SK-N-SH (cell line): ENCODE measurements around the gene SPRING1. TPM values are rescaled to one million over a fixed set of nuclear protein-coding genes. Genes with fewer than 3 reads are reported as not detected.

Source experiments
- CTCF ChIA-PET: fragments of 300-600, 350-600 bp; formaldehyde crosslinking; extraction: SDS; loops from one replicate; lab custom pipeline; 2021; lab: Yijun Ruan, JAX
- POLR2A ChIA-PET: fragments of 350-600 bp; sonication (Branson Sonifier 250); formaldehyde crosslinking; extraction: SDS; loops from one replicate; lab custom pipeline; 2020; ENCODE audit warnings: antibody characterized with exemption, inconsistent platforms; lab: Yijun Ruan, JAX
- DNase-seq: peaks from one replicate; pipeline ENCODE4 v3.0.0; 2012
- H2AFZ ChIP-seq: fragments of 200-600 bp; sonication (generic); 2 replicates; pipeline ENCODE4 v1.8.1; 2016; ENCODE audit warnings: antibody characterized with exemption, mild to moderate bottlenecking, low read depth
- H3F3A ChIP-seq: fragments of 200-600 bp; sonication (generic); replicated peaks from 2 replicates; pipeline ENCODE3; 2016; ENCODE audit warnings: antibody characterized with exemption, mild to moderate bottlenecking; ENCODE audit not compliant: insufficient read depth
- H3K27ac ChIP-seq, 2 experiments: fragments of 200-500 bp in 1 of 2; fragments of 200-600 bp in 1 of 2; sonication (Bioruptor generic) in 1 of 2; sonication (generic), shearing (Covaris generic) in 1 of 2; 2 replicates each; pipeline versions ENCODE4 v1.5.1 to v1.6.1; 2014 to 2016; ENCODE audit warnings: low read depth in 2 of 2, inconsistent platforms in 1 of 2, low read length in 1 of 2, mild to moderate bottlenecking in 1 of 2, mixed read lengths in 1 of 2
- H3K27me3 ChIP-seq: fragments of 200-600 bp; sonication (generic), shearing (Covaris generic); 2 replicates; pipeline ENCODE4 v1.6.1; 2016; ENCODE audit warnings: mixed run types; ENCODE audit not compliant: insufficient read depth
- H3K36me3 ChIP-seq, 2 experiments: fragments of 200-500 bp in 1 of 2; fragments of 200-600 bp in 1 of 2; sonication (Bioruptor generic) in 1 of 2; sonication (generic) in 1 of 2; replicated peaks in 1 of 2; 2 replicates each; pipeline versions ENCODE3 to v1.5.1; 2014 to 2016; ENCODE audit warnings: low read length in 1 of 2, mild to moderate bottlenecking in 1 of 2; ENCODE audit not compliant: insufficient read depth in 2 of 2, control insufficient read depth in 1 of 2
- H3K4me1 ChIP-seq, 2 experiments: fragments of 200-500 bp in 1 of 2; fragments of 200-600 bp in 1 of 2; sonication (Bioruptor generic) in 1 of 2; sonication (generic), shearing (Covaris generic) in 1 of 2; 2 replicates each; pipeline versions ENCODE4 v1.5.1 to v1.6.1; 2014 to 2016; ENCODE audit warnings: low read depth in 1 of 2, low read length in 1 of 2, mixed run types in 1 of 2; ENCODE audit not compliant: insufficient read depth in 2 of 2, control insufficient read depth in 1 of 2
- H3K4me2 ChIP-seq: fragments of 200-600 bp; sonication (generic), shearing (Covaris generic); 2 replicates; pipeline ENCODE4 v1.6.1; 2017; ENCODE audit warnings: mixed run types
- H3K4me3 ChIP-seq, 2 experiments: fragments of 200-500 bp in 1 of 2; fragments of 200-600 bp in 1 of 2; sonication (Bioruptor generic) in 1 of 2; sonication (generic), shearing (Covaris generic) in 1 of 2; 2 replicates each; pipeline versions ENCODE4 v1.5.1 to v1.8.1; 2014 to 2016; ENCODE audit warnings: low read depth in 2 of 2, inconsistent platforms in 1 of 2, low read length in 1 of 2, mild to moderate bottlenecking in 1 of 2, mixed read lengths in 1 of 2, moderate library complexity in 1 of 2
- H3K79me2 ChIP-seq: fragments of 200-600 bp; sonication (generic); 2 replicates; pipeline ENCODE4 v1.8.1; 2017; ENCODE audit warnings: mild to moderate bottlenecking; ENCODE audit not compliant: insufficient read depth
- H3K9ac ChIP-seq: fragments of 200-600 bp; sonication (generic); 2 replicates; pipeline ENCODE4 v1.6.1; 2017; ENCODE audit warnings: mixed run types
- H3K9me2 ChIP-seq: fragments of 200-600 bp; sonication (generic); 2 replicates; pipeline ENCODE4 v1.6.1; 2017; ENCODE audit warnings: mixed run types
- H3K9me3 ChIP-seq: fragments of 200-600 bp; sonication (generic); 2 replicates; pipeline ENCODE4 v1.6.1; 2017; ENCODE audit warnings: mixed run types, mild to moderate bottlenecking, moderate library complexity
- H4K20me1 ChIP-seq: fragments of 200-600 bp; sonication (generic); 2 replicates; pipeline ENCODE4 v1.6.1; 2017; ENCODE audit warnings: mild to moderate bottlenecking, mixed run types; ENCODE audit not compliant: insufficient read depth
- ELF1 ChIP-seq: IDR thresholded peaks from 2 replicates; pipeline ENCODE4 v1.4.0; 2012
- EZH2phosphoT487 ChIP-seq: fragments of 200-600 bp; sonication (generic); IDR thresholded peaks from 2 replicates; pipeline ENCODE4 v1.6.1; 2017; ENCODE audit warnings: low read depth, mixed run types, mild to moderate bottlenecking, antibody characterized with exemption, moderate library complexity, borderline replicate concordance
- FOSL2 ChIP-seq: IDR thresholded peaks from 2 replicates; pipeline ENCODE4 v1.4.0; 2012; ENCODE audit warnings: low read depth, mild to moderate bottlenecking, moderate library complexity, borderline replicate concordance
- FOXJ3 ChIP-seq: sonication (generic); formaldehyde crosslinking; IDR thresholded peaks from 2 replicates; pipeline ENCODE4 v1.5.1; 2020; ENCODE audit warnings: mild to moderate bottlenecking, missing genetic modification reagents
- FOXM1 ChIP-seq: IDR thresholded peaks from 2 replicates; pipeline ENCODE4 v1.4.0; 2012; ENCODE audit warnings: low read depth, mild to moderate bottlenecking
- JUND ChIP-seq: IDR thresholded peaks from 2 replicates; pipeline ENCODE4 v1.4.0; 2012
- MAX ChIP-seq: IDR thresholded peaks from 2 replicates; pipeline ENCODE4 v1.4.0; 2012; ENCODE audit warnings: low read depth
- MEF2A ChIP-seq: IDR thresholded peaks from 2 replicates; pipeline ENCODE4 v1.4.0; 2012; ENCODE audit warnings: low read depth, borderline replicate concordance
- NFIC ChIP-seq: IDR thresholded peaks from 2 replicates; pipeline ENCODE4 v1.4.0; 2012; ENCODE audit warnings: borderline replicate concordance
- POLR2AphosphoS5 ChIP-seq: IDR thresholded peaks from 2 replicates; pipeline ENCODE4 v1.6.1; 2012; ENCODE audit warnings: low read depth, low read length
- RAD21 ChIP-seq: IDR thresholded peaks from 2 replicates; pipeline ENCODE4 v1.6.1; 2012; ENCODE audit warnings: mild to moderate bottlenecking, low read length
- RXRA ChIP-seq: IDR thresholded peaks from 2 replicates; pipeline ENCODE4 v1.4.0; 2012; ENCODE audit warnings: low read depth, mild to moderate bottlenecking, borderline replicate concordance
- TAF1 ChIP-seq: IDR thresholded peaks from 2 replicates; pipeline ENCODE4 v1.6.1; 2012; ENCODE audit warnings: low read depth, mild to moderate bottlenecking, low read length, moderate library complexity, borderline replicate concordance
- TEAD4 ChIP-seq: IDR thresholded peaks from 2 replicates; pipeline ENCODE4 v1.4.0; 2012; ENCODE audit warnings: mild to moderate bottlenecking, borderline replicate concordance; ENCODE audit not compliant: insufficient read depth
- USF2 ChIP-seq: fragments of 150-350 bp; IDR thresholded peaks from 2 replicates; pipeline ENCODE4 v1.6.1; 2017; ENCODE audit warnings: antibody characterized with exemption, low read length, low read depth, borderline replicate concordance
- WGBS: methylation state at CpG from one replicate; pipeline ENCODE4 v1.1.6; 2017; ENCODE audit warnings: low lambda C conversion rate; 5-methylcytosine and 5-hydroxymethylcytosine counted together
- polyA plus RNA-seq, 3 experiments: library from polyadenylated mRNA; depleted of rRNA; stranded (reverse); fragments of >200 nt; gene quantifications; 2 replicates each; pipeline ENCODE4 v1.2.3, GENCODE V29; 2012
- TF ChIP-seq, protein P1 (sequence below): IDR thresholded peaks from 2 replicates; pipeline ENCODE4; 2012
- TF ChIP-seq, protein P2 (sequence below): fragments of 200-600 bp; sonication (generic); IDR thresholded peaks from 2 replicates; pipeline ENCODE4 v1.6.1; 2017; ENCODE audit warnings: antibody characterized with exemption, mild to moderate bottlenecking, moderate library complexity
- TF ChIP-seq, protein P3 (sequence below): IDR thresholded peaks from 2 replicates; pipeline ENCODE4 v1.4.0; 2012; ENCODE audit warnings: low read depth, borderline replicate concordance

The SPRING1 gene
- polyA plus RNA-seq, 1 of the 3 experiments (the other 2 are of a cell fraction): 10.9 TPM

DNA sequence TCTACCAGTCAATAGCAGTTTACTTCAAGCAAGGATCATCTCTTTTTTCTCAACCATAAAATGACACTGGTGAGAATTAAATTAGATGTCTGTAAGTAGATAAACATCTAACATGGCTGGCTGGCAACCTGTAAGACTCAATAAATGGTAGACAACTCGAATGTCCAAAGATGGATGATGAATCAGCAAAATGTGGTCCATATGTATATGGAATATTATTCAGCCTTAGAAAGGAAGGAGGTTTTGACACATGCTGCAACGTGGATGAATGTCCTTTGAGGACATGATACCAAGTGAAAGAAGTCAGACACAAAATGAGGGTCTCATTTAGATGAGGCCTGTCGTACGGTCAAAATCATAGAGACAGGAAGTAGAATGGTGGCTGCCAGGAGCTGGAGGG is 46.2 kb downstream of the SPRING1 start:
- H3K27ac ChIP-seq: no peak overlapping the region
- peaks cover 0 to 22% of the 10 kb centered on the region in 2 experiments; a peak in 3 of 4 replicates for H3K4me1 ChIP-seq
- H3K9me3 ChIP-seq: no peaks in the 10 kb centered on the region
- no peaks in the 10 kb centered on the region for H3K9me2 ChIP-seq
- no peak overlapping the region for H3K4me2 ChIP-seq
- H3K36me3 ChIP-seq: no peaks in the 10 kb centered on the region
- H3K4me3 ChIP-seq: no peak overlapping the region
- ChIA-PET POLR2A (no interaction called here), CTCF (interaction anchor here (2.5 to 4.0 kb wide), 3 partner anchors 12 to 17 kb away, joined by 13 to 20 read pairs (median 15); no protein-coding TSS in a partner anchor)
- H3K27me3 ChIP-seq: peaks cover 6% of the 10 kb centered on the region; the same call in 1 of the 2 replicates
- no peak for TF ChIP-seq NFIC
- no peak for TF ChIP-seq FOXJ3 (CRISPR knock-in tag)
- TF ChIP-seq POLR2AphosphoS5: no peak
- TF ChIP-seq TAF1: no peak
- no peak for TF ChIP-seq RAD21
- no peak for TF ChIP-seq RXRA
- H3K79me2 ChIP-seq: no peaks in the 10 kb centered on the region
- H2AFZ ChIP-seq: no peak overlapping the region
- H3K9ac ChIP-seq: no peak overlapping the region
- H3F3A ChIP-seq: no peaks in the 10 kb centered on the region
- no peaks in the 10 kb centered on the region for H4K20me1 ChIP-seq
- 80% methylated on average over 4 of the region's 4 CpGs for WGBS
- DNase-seq: no peak

GRCh38 chr12:116691205-116691604 is 46.7 kb downstream of the SPRING1 start:
- H3K9me2 ChIP-seq: no peaks in the 10 kb centered on the region
- ChIA-PET POLR2A (no interaction called here), CTCF (interaction anchor here (0.8 to 2.7 kb wide), 3 partner anchors 9 to 18 kb away, joined by 3 to 15 read pairs (median 13); no protein-coding TSS in a partner anchor)
- no peak for DNase-seq
- peaks cover 0 to 22% of the 10 kb centered on the region in 2 experiments; a peak in 3 of 4 replicates for H3K4me1 ChIP-seq
- H2AFZ ChIP-seq: no peak overlapping the region
- H3F3A ChIP-seq: no peaks in the 10 kb centered on the region
- H3K36me3 ChIP-seq: no peaks in the 10 kb centered on the region
- H3K27me3 ChIP-seq: peaks cover 6% of the 10 kb centered on the region; the same call in 1 of the 2 replicates
- H3K9me3 ChIP-seq: no peaks in the 10 kb centered on the region
- no peaks in the 10 kb centered on the region for H4K20me1 ChIP-seq
- H3K27ac ChIP-seq: no peak overlapping the region
- H3K79me2 ChIP-seq: no peaks in the 10 kb centered on the region
- H3K4me2 ChIP-seq: no peak overlapping the region
- WGBS: 90% methylated on average over 7 of the region's 7 CpGs
- H3K4me3 ChIP-seq: no peak overlapping the region
- no peak overlapping the region for H3K9ac ChIP-seq
- TF ChIP-seq JUND: no peak
- no peak for TF ChIP-seq TAF1
- no peak for TF ChIP-seq ELF1
- TF ChIP-seq, protein P1, sequence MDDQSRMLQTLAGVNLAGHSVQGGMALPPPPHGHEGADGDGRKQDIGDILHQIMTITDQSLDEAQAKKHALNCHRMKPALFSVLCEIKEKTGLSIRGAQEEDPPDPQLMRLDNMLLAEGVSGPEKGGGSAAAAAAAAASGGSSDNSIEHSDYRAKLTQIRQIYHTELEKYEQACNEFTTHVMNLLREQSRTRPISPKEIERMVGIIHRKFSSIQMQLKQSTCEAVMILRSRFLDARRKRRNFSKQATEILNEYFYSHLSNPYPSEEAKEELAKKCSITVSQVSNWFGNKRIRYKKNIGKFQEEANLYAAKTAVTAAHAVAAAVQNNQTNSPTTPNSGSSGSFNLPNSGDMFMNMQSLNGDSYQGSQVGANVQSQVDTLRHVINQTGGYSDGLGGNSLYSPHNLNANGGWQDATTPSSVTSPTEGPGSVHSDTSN: no peak
- no peak for TF ChIP-seq EZH2phosphoT487
- TF ChIP-seq, protein P2, sequence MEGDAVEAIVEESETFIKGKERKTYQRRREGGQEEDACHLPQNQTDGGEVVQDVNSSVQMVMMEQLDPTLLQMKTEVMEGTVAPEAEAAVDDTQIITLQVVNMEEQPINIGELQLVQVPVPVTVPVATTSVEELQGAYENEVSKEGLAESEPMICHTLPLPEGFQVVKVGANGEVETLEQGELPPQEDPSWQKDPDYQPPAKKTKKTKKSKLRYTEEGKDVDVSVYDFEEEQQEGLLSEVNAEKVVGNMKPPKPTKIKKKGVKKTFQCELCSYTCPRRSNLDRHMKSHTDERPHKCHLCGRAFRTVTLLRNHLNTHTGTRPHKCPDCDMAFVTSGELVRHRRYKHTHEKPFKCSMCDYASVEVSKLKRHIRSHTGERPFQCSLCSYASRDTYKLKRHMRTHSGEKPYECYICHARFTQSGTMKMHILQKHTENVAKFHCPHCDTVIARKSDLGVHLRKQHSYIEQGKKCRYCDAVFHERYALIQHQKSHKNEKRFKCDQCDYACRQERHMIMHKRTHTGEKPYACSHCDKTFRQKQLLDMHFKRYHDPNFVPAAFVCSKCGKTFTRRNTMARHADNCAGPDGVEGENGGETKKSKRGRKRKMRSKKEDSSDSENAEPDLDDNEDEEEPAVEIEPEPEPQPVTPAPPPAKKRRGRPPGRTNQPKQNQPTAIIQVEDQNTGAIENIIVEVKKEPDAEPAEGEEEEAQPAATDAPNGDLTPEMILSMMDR: no peak
- TF ChIP-seq, protein P3, sequence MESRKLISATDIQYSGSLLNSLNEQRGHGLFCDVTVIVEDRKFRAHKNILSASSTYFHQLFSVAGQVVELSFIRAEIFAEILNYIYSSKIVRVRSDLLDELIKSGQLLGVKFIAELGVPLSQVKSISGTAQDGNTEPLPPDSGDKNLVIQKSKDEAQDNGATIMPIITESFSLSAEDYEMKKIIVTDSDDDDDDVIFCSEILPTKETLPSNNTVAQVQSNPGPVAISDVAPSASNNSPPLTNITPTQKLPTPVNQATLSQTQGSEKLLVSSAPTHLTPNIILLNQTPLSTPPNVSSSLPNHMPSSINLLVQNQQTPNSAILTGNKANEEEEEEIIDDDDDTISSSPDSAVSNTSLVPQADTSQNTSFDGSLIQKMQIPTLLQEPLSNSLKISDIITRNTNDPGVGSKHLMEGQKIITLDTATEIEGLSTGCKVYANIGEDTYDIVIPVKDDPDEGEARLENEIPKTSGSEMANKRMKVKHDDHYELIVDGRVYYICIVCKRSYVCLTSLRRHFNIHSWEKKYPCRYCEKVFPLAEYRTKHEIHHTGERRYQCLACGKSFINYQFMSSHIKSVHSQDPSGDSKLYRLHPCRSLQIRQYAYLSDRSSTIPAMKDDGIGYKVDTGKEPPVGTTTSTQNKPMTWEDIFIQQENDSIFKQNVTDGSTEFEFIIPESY: no peak
- no peak for TF ChIP-seq FOSL2
- no peak for TF ChIP-seq USF2
- TF ChIP-seq MEF2A: no peak
- no peak for TF ChIP-seq FOXM1
- TF ChIP-seq NFIC: no peak
- TF ChIP-seq MAX: no peak
- no peak for TF ChIP-seq TEAD4
